HCT116 (cell line): ENCODE data around the gene BAD.

Experiments
- ATF3 ChIP-seq: IDR thresholded peaks from 2 replicates; pipeline ENCODE4 v1.6.1; 2012
- EZH2 ChIP-seq: fragments of 200-600 bp; sonication (generic); IDR thresholded peaks from 2 replicates; pipeline ENCODE4 v1.6.1; 2017; ENCODE audit warnings: antibody characterized with exemption, mixed run types
- JUND ChIP-seq: IDR thresholded peaks from 2 replicates; pipeline ENCODE4 v1.6.1; 2012
- POLR2A ChIP-seq: IDR thresholded peaks from 2 replicates; pipeline ENCODE4 v1.7.0; 2011; ENCODE audit warnings: borderline replicate concordance; ENCODE audit not compliant: insufficient read depth, insufficient read length; ENCODE audit errors: extremely low read depth
- POLR2AphosphoS5 ChIP-seq: IDR thresholded peaks from 2 replicates; pipeline ENCODE4 v1.6.1; 2011; ENCODE audit warnings: mild to moderate bottlenecking, low read depth, low read length, moderate library complexity
- TF ChIP-seq, protein P1 (sequence below), 3 experiments: fragments of 200-600 bp in 1 of 3; sonication (generic) in 1 of 3; IDR thresholded peaks in 2 of 3; conservative IDR thresholded peaks in 1 of 3; 2 replicates each; pipeline ENCODE4 v1.5.1; 2012 to 2017; ENCODE audit warnings: low read depth in 2 of 3, low read length in 2 of 3, antibody characterized with exemption in 1 of 3, borderline replicate concordance in 1 of 3, control low read depth in 1 of 3, mild to moderate bottlenecking in 1 of 3, mixed read lengths in 1 of 3, mixed run types in 1 of 3, moderate library complexity in 1 of 3; ENCODE audit not compliant: insufficient read depth in 1 of 3

GRCh38 chr11:64258356-64258755, 26.1 kb downstream of the BAD start:
- TF ChIP-seq, protein P1, sequence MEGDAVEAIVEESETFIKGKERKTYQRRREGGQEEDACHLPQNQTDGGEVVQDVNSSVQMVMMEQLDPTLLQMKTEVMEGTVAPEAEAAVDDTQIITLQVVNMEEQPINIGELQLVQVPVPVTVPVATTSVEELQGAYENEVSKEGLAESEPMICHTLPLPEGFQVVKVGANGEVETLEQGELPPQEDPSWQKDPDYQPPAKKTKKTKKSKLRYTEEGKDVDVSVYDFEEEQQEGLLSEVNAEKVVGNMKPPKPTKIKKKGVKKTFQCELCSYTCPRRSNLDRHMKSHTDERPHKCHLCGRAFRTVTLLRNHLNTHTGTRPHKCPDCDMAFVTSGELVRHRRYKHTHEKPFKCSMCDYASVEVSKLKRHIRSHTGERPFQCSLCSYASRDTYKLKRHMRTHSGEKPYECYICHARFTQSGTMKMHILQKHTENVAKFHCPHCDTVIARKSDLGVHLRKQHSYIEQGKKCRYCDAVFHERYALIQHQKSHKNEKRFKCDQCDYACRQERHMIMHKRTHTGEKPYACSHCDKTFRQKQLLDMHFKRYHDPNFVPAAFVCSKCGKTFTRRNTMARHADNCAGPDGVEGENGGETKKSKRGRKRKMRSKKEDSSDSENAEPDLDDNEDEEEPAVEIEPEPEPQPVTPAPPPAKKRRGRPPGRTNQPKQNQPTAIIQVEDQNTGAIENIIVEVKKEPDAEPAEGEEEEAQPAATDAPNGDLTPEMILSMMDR (IDR thresholded peaks at IDR 0.05 in 2 of 3, conservative IDR thresholded peaks at IDR 0.05 in 1 of 3; ENCODE audit: borderline replicate concordance in 1 of 3, insufficient read depth in 1 of 3, low read depth in 2 of 3, low read length in 2 of 3): no peak
- TF ChIP-seq EZH2: no peak
- no peak for TF ChIP-seq POLR2A
- TF ChIP-seq POLR2AphosphoS5: no peak
- TF ChIP-seq JUND: no peak
- TF ChIP-seq ATF3: no peak
